GM12872 (cell line): ENCODE results near the gene SLC39A6.

ENCODE experiments used
- CTCF ChIP-seq: IDR thresholded peaks from 3 replicates; pipeline ENCODE4 v1.5.1; 2011; ENCODE audit warnings: low read depth, mild to moderate bottlenecking, low read length, moderate library complexity; ENCODE audit not compliant: insufficient read depth

Gene SLC39A6

GRCh38 chr18:36089001-36089400 is 40.1 kb downstream of the SLC39A6 start:
- TF ChIP-seq CTCF, result no peak

- no peak for TF ChIP-seq CTCF
Observed at GRCh38 chr18:36088256-36088655, 40.9 kb downstream of the SLC39A6 start.

GRCh38 chr18:36086186-36086585 is 43.0 kb downstream of the SLC39A6 start:
- TF ChIP-seq CTCF, result no peak

GRCh38 chr18:36085195-36085594 is 43.9 kb downstream of the SLC39A6 start:
- TF ChIP-seq CTCF, result no peak

GRCh38 chr18:36083729-36084128 is 45.4 kb downstream of the SLC39A6 start:
- no peak for TF ChIP-seq CTCF

GRCh38 chr18:36078751-36079529 is 50.2 kb downstream of the SLC39A6 start:
- TF ChIP-seq CTCF, result no peak

- no peak for TF ChIP-seq CTCF
Observed at GRCh38 chr18:36075862-36076587, 53.1 kb downstream of the SLC39A6 start.
